ENCODE results near the gene LRRC28. TPM values are rescaled to one million over a fixed set of nuclear protein-coding genes. Genes with fewer than 3 reads are reported as not detected.

The LRRC28 gene
- total and polyA plus RNA-seq, 2 of the 4 experiments (the other 2 are of a cell fraction), result 12.7 to 21.1 TPM

DNA sequence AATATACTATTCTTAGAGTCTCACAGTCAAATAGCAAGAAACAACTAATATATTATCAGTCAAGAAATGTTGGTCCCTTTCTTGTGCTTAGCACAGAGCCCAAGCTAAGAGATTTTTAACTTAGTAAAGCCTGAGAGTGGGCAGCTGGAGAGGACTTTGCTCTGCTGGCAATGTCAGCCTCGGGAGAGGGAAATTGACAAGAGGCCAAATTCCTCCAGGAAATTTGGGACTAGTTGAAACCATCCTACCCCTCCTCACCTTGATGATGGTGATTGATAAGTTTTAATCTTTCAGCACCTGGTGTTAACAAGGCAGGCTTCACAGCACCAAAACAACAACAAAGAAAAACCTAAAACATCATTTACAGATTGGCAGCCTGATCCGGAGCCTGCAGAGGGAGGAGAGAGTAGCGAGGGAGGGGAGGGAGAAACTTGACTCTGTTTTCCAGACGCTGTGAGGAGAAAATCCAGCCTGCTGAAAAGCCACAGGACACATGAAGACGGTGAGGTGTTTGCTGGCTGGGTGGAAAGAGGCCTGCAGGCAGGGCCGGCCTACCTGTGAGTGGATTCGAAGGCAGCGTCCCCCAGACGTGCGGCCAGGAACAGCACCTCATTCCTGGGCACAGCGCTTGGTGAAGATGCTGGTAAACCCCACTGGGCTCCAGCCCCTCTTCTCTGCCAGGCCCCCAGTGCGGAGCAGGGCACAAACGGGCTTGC, 150.9 kb downstream of the LRRC28 start:
- H2BK20ac ChIP-seq (ENCODE audit: low read depth, low read length), result no peak overlapping the region
- ChIA-PET POLR2A (ENCODE audit: unreplicated experiment) (no interaction called here), CTCF (no interaction called here)
- H3K4me2 ChIP-seq (ENCODE audit: low read depth, low read length), result no peak overlapping the region
- intact Hi-C loops (cut with micrococcal nuclease) (no loop called here), in situ Hi-C loops (cut with MboI; ENCODE audit: low sequenced_read_pairs) (no loop called here), dilution Hi-C loops (cut with HindIII; ENCODE audit: low sequenced_read_pairs, unreplicated experiment) (no loop called here)
- no peaks in the 10 kb centered on the region for H3K79me1 ChIP-seq (ENCODE audit: low read depth in 1 of 2, low read length in 2 of 2)
- no peaks in the 10 kb centered on the region for H3K36me3 ChIP-seq (ENCODE audit: control insufficient read depth, insufficient read depth, low read length)
- H3K18ac ChIP-seq (ENCODE audit: low read depth, low read length), result no peak overlapping the region
- no peaks in the 10 kb centered on the region for H3K9me3 ChIP-seq (ENCODE audit: control insufficient read depth, insufficient read depth, low read length)
- no peaks in the 10 kb centered on the region for H3K9me1 ChIP-seq (ENCODE audit: insufficient read depth, low read length)
- no peaks in the 10 kb centered on the region for H3K27me3 ChIP-seq (ENCODE audit: control insufficient read depth, insufficient read depth, low read length)
- H3K4ac ChIP-seq (ENCODE audit: low read depth, low read length), result no peak overlapping the region
- DNase-seq, result no peak
- WGBS, 2 experiments (ENCODE audit: extremely low coverage in 2 of 2, insufficient read length in 1 of 2), result 90% methylated on average over 4 of the region's 13 CpGs; no CpG with 5 or more reads in 1 of the 2 experiments
- no peaks in the 10 kb centered on the region for H3K4me1 ChIP-seq (ENCODE audit: control insufficient read depth, insufficient read depth, low read length)
- H2AFZ ChIP-seq (replicated peaks; ENCODE audit: low read length, poor library complexity), result peak overlapping the region; percentile 80
- no TSS peak for BruUV-seq (replicated peaks)
- H2BK15ac ChIP-seq (ENCODE audit: low read depth, low read length), result no peak overlapping the region
- TF ChIP-seq BHLHE40 (IDR thresholded peaks at IDR 0.05; ENCODE audit: low read depth, low read length) (no peak), RAD21 (IDR thresholded peaks at IDR 0.05; ENCODE audit: low read length) (no peak), FOS (IDR thresholded peaks at IDR 0.05; ENCODE audit: low read depth, low read length) (no peak), SMC3 (IDR thresholded peaks at IDR 0.05; ENCODE audit: low read depth, low read length) (no peak), NFE2L2 (IDR thresholded peaks at IDR 0.05; ENCODE audit: low read depth, low read length) (no peak), CEBPB (IDR thresholded peaks at IDR 0.05; ENCODE audit: low read depth, low read length) (no peak), CHD1 (IDR thresholded peaks at IDR 0.05; ENCODE audit: low read depth, low read length) (no peak), MXI1 (IDR thresholded peaks at IDR 0.05; ENCODE audit: borderline replicate concordance, low read depth, low read length) (no peak), RCOR1 (IDR thresholded peaks at IDR 0.05; ENCODE audit: insufficient replicate concordance, low read length) (no peak), POLR2A (IDR thresholded peaks at IDR 0.05; ENCODE audit: low read depth, low read length) (no peak), MAFK (IDR thresholded peaks at IDR 0.05; ENCODE audit: low read depth, low read length) (no peak), MAZ (IDR thresholded peaks at IDR 0.05; ENCODE audit: borderline replicate concordance, low read depth, low read length) (no peak), RFX5 (IDR thresholded peaks at IDR 0.05; ENCODE audit: low read depth, low read length) (no peak)
- TF ChIP-seq, protein P1, sequence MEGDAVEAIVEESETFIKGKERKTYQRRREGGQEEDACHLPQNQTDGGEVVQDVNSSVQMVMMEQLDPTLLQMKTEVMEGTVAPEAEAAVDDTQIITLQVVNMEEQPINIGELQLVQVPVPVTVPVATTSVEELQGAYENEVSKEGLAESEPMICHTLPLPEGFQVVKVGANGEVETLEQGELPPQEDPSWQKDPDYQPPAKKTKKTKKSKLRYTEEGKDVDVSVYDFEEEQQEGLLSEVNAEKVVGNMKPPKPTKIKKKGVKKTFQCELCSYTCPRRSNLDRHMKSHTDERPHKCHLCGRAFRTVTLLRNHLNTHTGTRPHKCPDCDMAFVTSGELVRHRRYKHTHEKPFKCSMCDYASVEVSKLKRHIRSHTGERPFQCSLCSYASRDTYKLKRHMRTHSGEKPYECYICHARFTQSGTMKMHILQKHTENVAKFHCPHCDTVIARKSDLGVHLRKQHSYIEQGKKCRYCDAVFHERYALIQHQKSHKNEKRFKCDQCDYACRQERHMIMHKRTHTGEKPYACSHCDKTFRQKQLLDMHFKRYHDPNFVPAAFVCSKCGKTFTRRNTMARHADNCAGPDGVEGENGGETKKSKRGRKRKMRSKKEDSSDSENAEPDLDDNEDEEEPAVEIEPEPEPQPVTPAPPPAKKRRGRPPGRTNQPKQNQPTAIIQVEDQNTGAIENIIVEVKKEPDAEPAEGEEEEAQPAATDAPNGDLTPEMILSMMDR (conservative IDR thresholded peaks at IDR 0.05; ENCODE audit: low read depth, low read length), result no peak
- TF ChIP-seq, protein P2, sequence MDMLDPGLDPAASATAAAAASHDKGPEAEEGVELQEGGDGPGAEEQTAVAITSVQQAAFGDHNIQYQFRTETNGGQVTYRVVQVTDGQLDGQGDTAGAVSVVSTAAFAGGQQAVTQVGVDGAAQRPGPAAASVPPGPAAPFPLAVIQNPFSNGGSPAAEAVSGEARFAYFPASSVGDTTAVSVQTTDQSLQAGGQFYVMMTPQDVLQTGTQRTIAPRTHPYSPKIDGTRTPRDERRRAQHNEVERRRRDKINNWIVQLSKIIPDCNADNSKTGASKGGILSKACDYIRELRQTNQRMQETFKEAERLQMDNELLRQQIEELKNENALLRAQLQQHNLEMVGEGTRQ (IDR thresholded peaks at IDR 0.05; ENCODE audit: low read depth, low read length), result no peak
- TF ChIP-seq, protein P3, sequence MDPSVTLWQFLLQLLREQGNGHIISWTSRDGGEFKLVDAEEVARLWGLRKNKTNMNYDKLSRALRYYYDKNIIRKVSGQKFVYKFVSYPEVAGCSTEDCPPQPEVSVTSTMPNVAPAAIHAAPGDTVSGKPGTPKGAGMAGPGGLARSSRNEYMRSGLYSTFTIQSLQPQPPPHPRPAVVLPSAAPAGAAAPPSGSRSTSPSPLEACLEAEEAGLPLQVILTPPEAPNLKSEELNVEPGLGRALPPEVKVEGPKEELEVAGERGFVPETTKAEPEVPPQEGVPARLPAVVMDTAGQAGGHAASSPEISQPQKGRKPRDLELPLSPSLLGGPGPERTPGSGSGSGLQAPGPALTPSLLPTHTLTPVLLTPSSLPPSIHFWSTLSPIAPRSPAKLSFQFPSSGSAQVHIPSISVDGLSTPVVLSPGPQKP (IDR thresholded peaks at IDR 0.05; ENCODE audit: borderline replicate concordance, low read depth, low read length), result no peak
- H2AK5ac ChIP-seq (ENCODE audit: low read depth, low read length), result no peak overlapping the region
- H4K20me1 ChIP-seq (ENCODE audit: insufficient read depth, low read length), result no peaks in the 10 kb centered on the region
- no peak overlapping the region for H3K56ac ChIP-seq (ENCODE audit: extremely low read depth, insufficient read depth, low read length)
- no peak overlapping the region for H2BK5ac ChIP-seq (ENCODE audit: low read depth, low read length, poor library complexity, severe bottlenecking)
- H4K5ac ChIP-seq (ENCODE audit: low read depth, low read length), result no peak overlapping the region
- H3K23ac ChIP-seq (ENCODE audit: low read depth, low read length), result no peak overlapping the region
- no peak overlapping the region for H4K91ac ChIP-seq (ENCODE audit: insufficient read depth, low read depth, low read length)
- H2BK120ac ChIP-seq (ENCODE audit: low read depth, low read length), result no peak overlapping the region
- H4K8ac ChIP-seq (ENCODE audit: low read depth in 2 of 2, low read length in 2 of 2), result no peak overlapping the region
- ATAC-seq (ENCODE audit: low read depth), result peak; percentile 42; the same call in 1 of the 2 replicates
- no peak overlapping the region for H3K9ac ChIP-seq (ENCODE audit: low read depth, low read length)
- no peak overlapping the region for H3K27ac ChIP-seq (ENCODE audit: insufficient read depth, low read length)
- H3K4me3 ChIP-seq (ENCODE audit: insufficient read depth, low read depth, low read length), result no peak overlapping the region
- no peak overlapping the region for H2AK9ac ChIP-seq (replicated peaks; ENCODE audit: low read depth, low read length, poor library complexity)
- no peak overlapping the region for H3K14ac ChIP-seq (replicated peaks; ENCODE audit: low read depth, low read length)
